Measurements from ENCODE around the gene AGTRAP.

The AGTRAP gene

DNA sequence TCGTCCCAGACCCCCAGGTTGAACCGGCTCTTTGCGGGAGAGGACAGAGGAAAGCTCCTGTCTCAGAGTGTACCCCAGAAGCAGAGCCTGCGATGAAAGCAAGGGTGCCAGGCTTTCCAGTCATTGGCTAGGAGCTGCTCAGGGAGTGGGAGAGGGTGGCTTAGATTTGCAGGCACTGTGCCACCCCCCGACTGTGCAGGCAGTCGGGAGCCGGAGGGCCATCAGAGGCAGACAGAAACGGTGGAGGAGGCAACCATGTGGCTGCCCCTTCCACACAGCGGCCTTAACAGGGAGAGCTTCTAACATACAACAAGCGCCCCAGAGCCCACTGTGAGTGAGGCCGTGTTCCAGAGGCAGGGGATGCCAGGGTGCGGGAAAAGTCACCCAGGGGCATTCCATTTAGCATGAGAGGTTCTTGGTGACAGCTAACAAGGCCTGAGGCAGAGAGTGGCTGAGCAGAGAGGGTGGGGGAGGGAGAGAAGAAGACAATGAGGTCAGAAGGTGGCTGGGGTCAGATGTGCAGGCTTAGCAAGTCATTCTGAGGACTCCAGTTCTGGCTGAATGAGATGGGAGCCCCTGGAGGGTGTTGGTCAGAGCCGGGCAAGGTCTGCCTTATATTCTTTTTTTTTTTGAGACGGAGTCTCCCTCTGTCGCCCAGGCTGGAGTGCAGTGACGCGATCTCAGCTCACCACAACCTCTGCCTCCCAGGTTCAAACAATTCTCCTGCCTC, 16.6 kb downstream of the AGTRAP start:
- Histone ChIP-seq H3K9me3 (replicated peaks; ENCODE audit: low read length) (no peaks in the 10 kb centered on the region), H3K9ac (ENCODE audit: low read depth, low read length) (no peak overlapping the region), H3K4me3 (ENCODE audit: low read length) (no peak overlapping the region), H3K36me3 (ENCODE audit: insufficient read depth, low read length) (peaks cover 22% of the 10 kb centered on the region), H3K4me1 (ENCODE audit: control insufficient read depth, insufficient read depth, low read length) (no peaks in the 10 kb centered on the region), H3K4me2 (ENCODE audit: low read length) (no peak overlapping the region), H3K27me3 (ENCODE audit: control insufficient read depth, insufficient read depth, low read length) (peaks cover 7% of the 10 kb centered on the region)

GRCh38 chr1:11753555-11754208, 17.7 kb downstream of the AGTRAP start:
- no peaks in the 10 kb centered on the region for H3K9me3 ChIP-seq (replicated peaks; ENCODE audit: low read length)
- no peak overlapping the region for H3K4me3 ChIP-seq (ENCODE audit: low read length)
- H3K9ac ChIP-seq (ENCODE audit: low read depth, low read length) = no peak overlapping the region

DNA sequence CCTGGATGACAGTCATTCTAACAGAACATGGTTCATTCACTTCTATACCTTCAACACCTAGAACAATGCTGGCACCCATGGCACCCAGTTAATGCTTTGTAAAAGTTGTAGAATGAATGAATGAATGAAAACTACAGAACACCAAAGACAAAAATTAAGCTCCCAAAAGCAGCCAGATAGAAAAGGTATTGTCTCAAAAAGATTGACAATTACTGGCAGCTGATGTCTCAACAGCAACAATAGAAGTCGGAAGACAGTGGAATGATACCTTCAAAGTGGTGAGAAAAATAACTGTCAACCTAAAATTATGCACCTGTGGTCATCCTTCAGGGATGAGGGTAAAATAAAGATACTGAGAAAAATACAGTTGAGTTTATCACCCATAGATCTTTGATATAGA, 21.1 kb downstream of the AGTRAP start:
- no peaks in the 10 kb centered on the region for H3K9me3 ChIP-seq (replicated peaks; ENCODE audit: low read length)
- no peak overlapping the region for H3K4me2 ChIP-seq (ENCODE audit: low read length)
- H3K27me3 ChIP-seq (ENCODE audit: control insufficient read depth, insufficient read depth, low read length) = peaks cover 19% of the 10 kb centered on the region
- no peak overlapping the region for H3K4me3 ChIP-seq (ENCODE audit: low read length)
- no peak overlapping the region for H3K9ac ChIP-seq (ENCODE audit: low read depth, low read length)
- no peaks in the 10 kb centered on the region for H3K4me1 ChIP-seq (ENCODE audit: control insufficient read depth, insufficient read depth, low read length)
- H3K36me3 ChIP-seq (ENCODE audit: insufficient read depth, low read length) = no peaks in the 10 kb centered on the region

More at GRCh38 chr1:11753555-11754208, 17.7 kb downstream of the AGTRAP start:
- Histone ChIP-seq H3K36me3 (ENCODE audit: insufficient read depth, low read length) (peaks cover 16% of the 10 kb centered on the region), H3K4me2 (ENCODE audit: low read length) (no peak overlapping the region), H3K4me1 (ENCODE audit: control insufficient read depth, insufficient read depth, low read length) (no peaks in the 10 kb centered on the region), H3K27me3 (ENCODE audit: control insufficient read depth, insufficient read depth, low read length) (peaks cover 7% of the 10 kb centered on the region)

DNA sequence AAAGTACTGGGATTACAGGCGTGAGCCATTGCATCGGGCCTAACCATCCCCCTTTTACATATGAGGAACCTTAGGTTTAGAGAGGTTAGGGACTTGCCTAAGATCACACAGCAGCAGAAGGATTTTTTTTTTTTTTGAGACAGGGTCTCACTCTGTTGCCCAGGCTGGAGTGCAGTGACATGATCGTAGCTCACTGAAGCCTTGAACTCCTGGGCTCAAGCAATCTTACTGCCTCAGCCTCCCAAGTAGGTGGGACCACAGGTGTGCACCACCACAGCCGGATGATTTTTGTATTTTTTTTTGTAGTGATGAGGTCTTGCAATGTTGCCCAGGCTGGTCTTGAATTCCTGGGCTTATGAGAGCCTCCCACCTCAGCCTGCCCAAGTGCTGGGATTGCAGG, 23.9 kb downstream of the AGTRAP start:
- Histone ChIP-seq H3K4me3 (ENCODE audit: low read length) (no peak overlapping the region), H3K36me3 (ENCODE audit: insufficient read depth, low read length) (no peaks in the 10 kb centered on the region), H3K27me3 (ENCODE audit: control insufficient read depth, insufficient read depth, low read length) (peaks cover 22% of the 10 kb centered on the region), H3K9ac (ENCODE audit: low read depth, low read length) (no peak overlapping the region), H3K9me3 (replicated peaks; ENCODE audit: low read length) (no peaks in the 10 kb centered on the region), H3K4me2 (ENCODE audit: low read length) (no peak overlapping the region), H3K4me1 (ENCODE audit: control insufficient read depth, insufficient read depth, low read length) (no peaks in the 10 kb centered on the region)

DNA sequence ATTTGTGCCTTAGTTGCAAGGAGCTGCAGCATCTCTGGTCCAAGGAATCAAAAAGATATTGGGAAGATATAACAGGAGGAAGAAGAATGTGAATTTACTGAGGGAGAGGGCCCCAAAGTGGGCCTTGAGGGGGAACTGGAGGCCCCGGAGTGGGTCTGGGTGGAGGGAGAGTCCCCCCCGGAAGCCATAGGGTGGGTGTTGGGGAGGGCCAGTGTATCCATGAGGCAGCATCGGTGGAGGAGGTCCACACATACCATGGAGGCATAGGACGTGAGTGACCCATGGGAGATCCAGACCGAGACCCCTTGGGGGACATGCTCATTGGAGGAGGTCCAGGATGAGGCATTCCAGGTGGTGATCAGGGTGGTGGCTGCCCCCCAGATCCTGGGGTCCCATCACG, 25.3 kb downstream of the AGTRAP start:
- H3K36me3 ChIP-seq (ENCODE audit: insufficient read depth, low read length) = no peaks in the 10 kb centered on the region
- peaks cover 22% of the 10 kb centered on the region for H3K27me3 ChIP-seq (ENCODE audit: control insufficient read depth, insufficient read depth, low read length)
- H3K9me3 ChIP-seq (replicated peaks; ENCODE audit: low read length) = no peaks in the 10 kb centered on the region
- no peaks in the 10 kb centered on the region for H3K4me1 ChIP-seq (ENCODE audit: control insufficient read depth, insufficient read depth, low read length)
- H3K4me2 ChIP-seq (ENCODE audit: low read length) = no peak overlapping the region
- H3K9ac ChIP-seq (ENCODE audit: low read depth, low read length) = no peak overlapping the region
- no peak overlapping the region for H3K4me3 ChIP-seq (ENCODE audit: low read length)

DNA sequence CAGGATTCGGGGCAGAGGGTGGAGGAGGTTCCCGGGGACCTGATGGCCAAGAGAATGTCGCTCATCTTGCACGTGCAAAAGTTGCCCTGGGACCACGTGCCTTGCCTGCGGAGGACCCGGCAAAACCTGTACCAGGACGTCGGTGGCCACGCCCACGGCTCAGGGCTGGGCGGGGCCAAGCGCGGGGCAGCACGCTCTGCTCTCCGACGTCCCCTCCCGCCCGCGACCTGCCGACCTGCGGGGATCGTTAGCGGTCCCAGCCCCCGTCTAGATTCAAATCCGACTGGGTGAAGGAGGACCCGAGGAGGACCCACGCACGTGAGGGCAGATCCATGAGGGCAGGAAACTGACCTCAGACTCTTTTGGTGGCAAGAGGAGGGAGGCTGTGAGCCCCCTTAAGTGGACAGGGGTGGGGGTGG, 26.1 kb downstream of the AGTRAP start, which contains the start of gene C1orf167:
C1orf167 (plus strand) TSS at position 206 of the 419 bp plus-strand sequence. CDS start 2,208 bp downstream, outside the sequence.
- H3K4me2 ChIP-seq (ENCODE audit: low read length) = peak within 1 kb of the TSS; percentile 33
- no peak within 1 kb of the TSS for H3K4me3 ChIP-seq (ENCODE audit: low read length)
- peaks cover 25% of the 10 kb centered on the region for H3K27me3 ChIP-seq (ENCODE audit: control insufficient read depth, insufficient read depth, low read length)
- H3K4me1 ChIP-seq (ENCODE audit: control insufficient read depth, insufficient read depth, low read length) = no peaks in the 10 kb centered on the region
- H3K9me3 ChIP-seq (replicated peaks; ENCODE audit: low read length) = no peaks in the 10 kb centered on the region
- no peaks in the 10 kb centered on the region for H3K36me3 ChIP-seq (ENCODE audit: insufficient read depth, low read length)
- H3K9ac ChIP-seq (ENCODE audit: low read depth, low read length) = no peak within 1 kb of the TSS

GRCh38 chr1:11764115-11764514, 28.2 kb downstream of the AGTRAP start:
- H3K4me2 ChIP-seq (ENCODE audit: low read length) = no peak overlapping the region
- no peak overlapping the region for H3K4me3 ChIP-seq (ENCODE audit: low read length)
- peaks cover 40% of the 10 kb centered on the region for H3K27me3 ChIP-seq (ENCODE audit: control insufficient read depth, insufficient read depth, low read length)
- no peaks in the 10 kb centered on the region for H3K4me1 ChIP-seq (ENCODE audit: control insufficient read depth, insufficient read depth, low read length)
- no peak overlapping the region for H3K9ac ChIP-seq (ENCODE audit: low read depth, low read length)
- no peaks in the 10 kb centered on the region for H3K36me3 ChIP-seq (ENCODE audit: insufficient read depth, low read length)
- no peaks in the 10 kb centered on the region for H3K9me3 ChIP-seq (replicated peaks; ENCODE audit: low read length)

DNA sequence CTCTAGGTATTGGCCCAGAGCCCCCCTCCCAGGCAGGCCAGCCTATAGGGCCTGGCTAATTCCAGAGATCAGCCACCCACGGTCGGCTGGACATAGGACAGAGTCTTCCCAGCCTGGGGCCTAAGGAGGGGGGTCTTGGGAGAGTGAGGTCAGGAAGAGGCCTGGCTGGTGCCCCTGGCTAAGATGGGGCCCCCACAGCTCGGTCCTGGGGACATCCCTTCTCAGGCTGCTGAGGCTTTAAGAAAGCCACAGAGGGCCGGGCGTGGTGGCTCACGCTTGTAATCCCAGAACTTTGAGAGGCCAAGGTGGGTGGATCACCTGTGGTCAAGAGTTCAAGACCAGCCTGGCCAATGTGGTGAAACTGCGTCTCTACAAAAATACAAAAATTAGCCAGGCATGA, 28.6 kb downstream of the AGTRAP start:
- Histone ChIP-seq H3K36me3 (ENCODE audit: insufficient read depth, low read length) (no peaks in the 10 kb centered on the region), H3K4me3 (ENCODE audit: low read length) (no peak overlapping the region), H3K4me1 (ENCODE audit: control insufficient read depth, insufficient read depth, low read length) (no peaks in the 10 kb centered on the region), H3K9me3 (replicated peaks; ENCODE audit: low read length) (no peaks in the 10 kb centered on the region), H3K27me3 (ENCODE audit: control insufficient read depth, insufficient read depth, low read length) (peaks cover 41% of the 10 kb centered on the region), H3K4me2 (ENCODE audit: low read length) (no peak overlapping the region), H3K9ac (ENCODE audit: low read depth, low read length) (no peak overlapping the region)

- no peak overlapping the region for H3K4me3 ChIP-seq (ENCODE audit: low read length)
- no peaks in the 10 kb centered on the region for H3K9me3 ChIP-seq (replicated peaks; ENCODE audit: low read length)
- H3K4me2 ChIP-seq (ENCODE audit: low read length) = no peak overlapping the region
- no peak overlapping the region for H3K9ac ChIP-seq (ENCODE audit: low read depth, low read length)
- H3K27me3 ChIP-seq (ENCODE audit: control insufficient read depth, insufficient read depth, low read length) = peaks cover 37% of the 10 kb centered on the region
- H3K36me3 ChIP-seq (ENCODE audit: insufficient read depth, low read length) = no peaks in the 10 kb centered on the region
- H3K4me1 ChIP-seq (ENCODE audit: control insufficient read depth, insufficient read depth, low read length) = no peaks in the 10 kb centered on the region
Observed at GRCh38 chr1:11765661-11766428, 29.9 kb downstream of the AGTRAP start.

- Histone ChIP-seq H3K4me1 (ENCODE audit: control insufficient read depth, insufficient read depth, low read length) (no peaks in the 10 kb centered on the region), H3K4me3 (ENCODE audit: low read length) (no peak overlapping the region), H3K36me3 (ENCODE audit: insufficient read depth, low read length) (no peaks in the 10 kb centered on the region), H3K9me3 (replicated peaks; ENCODE audit: low read length) (no peaks in the 10 kb centered on the region), H3K4me2 (ENCODE audit: low read length) (no peak overlapping the region), H3K9ac (ENCODE audit: low read depth, low read length) (no peak overlapping the region), H3K27me3 (ENCODE audit: control insufficient read depth, insufficient read depth, low read length) (peaks cover 35% of the 10 kb centered on the region)
Observed at GRCh38 chr1:11766429-11766776, 30.5 kb downstream of the AGTRAP start.

GRCh38 chr1:11767922-11768704, 32.2 kb downstream of the AGTRAP start:
- Histone ChIP-seq H3K36me3 (ENCODE audit: insufficient read depth, low read length) (no peaks in the 10 kb centered on the region), H3K4me1 (ENCODE audit: control insufficient read depth, insufficient read depth, low read length) (no peaks in the 10 kb centered on the region), H3K27me3 (ENCODE audit: control insufficient read depth, insufficient read depth, low read length) (peaks cover 23% of the 10 kb centered on the region), H3K4me3 (ENCODE audit: low read length) (no peak overlapping the region), H3K9ac (ENCODE audit: low read depth, low read length) (no peak overlapping the region), H3K4me2 (ENCODE audit: low read length) (no peak overlapping the region), H3K9me3 (replicated peaks; ENCODE audit: low read length) (no peaks in the 10 kb centered on the region)

Measured in skeletal muscle satellite cell (primary cell).